ENCODE data around the gene ATRIP.

The ATRIP gene

DNA sequence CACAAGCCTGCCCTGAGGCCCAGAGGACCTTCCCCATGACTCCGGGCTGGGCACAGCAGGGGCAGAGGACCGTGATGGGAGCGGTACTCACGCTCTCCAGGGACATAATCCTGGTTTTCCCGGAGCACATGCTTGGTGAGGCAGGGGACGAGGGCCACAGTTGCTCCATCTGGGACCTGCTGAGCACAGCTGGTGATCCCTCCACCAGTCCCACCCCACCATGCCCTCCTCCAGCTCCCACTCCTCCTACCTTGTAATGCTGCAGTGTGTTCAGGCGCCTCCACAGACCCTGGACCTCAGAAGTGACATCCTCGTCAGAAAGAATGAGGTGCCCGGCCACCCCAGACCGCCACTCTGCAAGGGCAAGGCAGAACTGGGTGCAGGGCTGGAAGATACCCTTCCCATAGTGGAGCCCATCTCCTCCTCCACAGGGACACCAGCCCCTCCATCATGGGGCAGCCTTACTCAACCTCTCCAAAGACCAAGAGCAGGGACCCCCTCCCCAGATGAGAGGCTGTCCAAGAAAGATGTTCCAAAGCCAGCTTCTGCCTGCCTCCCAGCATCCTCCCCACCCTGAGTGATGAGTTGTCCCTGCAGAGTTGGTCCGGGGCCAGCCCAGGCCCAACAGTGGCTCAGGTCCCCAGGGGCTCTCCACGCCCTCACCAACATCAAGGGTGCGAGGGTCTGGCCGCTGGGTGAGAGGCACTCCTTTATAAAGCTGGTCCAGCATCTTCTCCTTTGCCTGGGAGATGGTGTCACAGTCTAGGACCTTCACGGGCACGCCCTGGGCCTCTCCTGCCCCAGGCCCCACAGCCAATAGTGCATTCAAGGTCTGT, 36.1 kb upstream of the ATRIP start:
- no peak for DNase-seq

DNA sequence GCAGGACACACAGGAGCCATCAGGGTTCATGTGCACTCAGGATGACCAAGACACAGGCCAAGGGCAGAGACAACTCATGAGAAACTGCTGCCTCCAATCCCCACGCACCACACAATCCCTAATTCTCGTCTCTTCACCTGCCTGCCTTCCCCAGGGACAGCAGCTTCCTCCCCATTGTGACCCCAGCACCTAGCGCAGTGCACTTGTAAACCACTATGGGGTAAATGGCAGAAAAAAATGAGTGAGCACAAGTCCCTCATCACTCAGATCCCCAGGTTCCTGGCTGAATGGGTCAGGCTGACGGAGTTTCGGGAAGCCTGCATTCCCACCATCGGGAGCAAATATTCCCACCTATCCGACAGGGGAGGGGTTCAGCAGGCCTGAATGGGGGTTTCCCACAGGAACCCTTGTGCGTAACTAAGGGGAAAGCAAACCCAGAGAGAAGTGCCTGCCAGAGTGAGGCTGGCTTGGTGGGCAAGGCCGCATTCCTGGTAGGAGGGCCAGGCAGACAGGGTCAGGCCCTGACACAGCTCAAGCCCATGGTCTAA, 35.4 kb upstream of the ATRIP start:
- DNase-seq: no peak

DNA sequence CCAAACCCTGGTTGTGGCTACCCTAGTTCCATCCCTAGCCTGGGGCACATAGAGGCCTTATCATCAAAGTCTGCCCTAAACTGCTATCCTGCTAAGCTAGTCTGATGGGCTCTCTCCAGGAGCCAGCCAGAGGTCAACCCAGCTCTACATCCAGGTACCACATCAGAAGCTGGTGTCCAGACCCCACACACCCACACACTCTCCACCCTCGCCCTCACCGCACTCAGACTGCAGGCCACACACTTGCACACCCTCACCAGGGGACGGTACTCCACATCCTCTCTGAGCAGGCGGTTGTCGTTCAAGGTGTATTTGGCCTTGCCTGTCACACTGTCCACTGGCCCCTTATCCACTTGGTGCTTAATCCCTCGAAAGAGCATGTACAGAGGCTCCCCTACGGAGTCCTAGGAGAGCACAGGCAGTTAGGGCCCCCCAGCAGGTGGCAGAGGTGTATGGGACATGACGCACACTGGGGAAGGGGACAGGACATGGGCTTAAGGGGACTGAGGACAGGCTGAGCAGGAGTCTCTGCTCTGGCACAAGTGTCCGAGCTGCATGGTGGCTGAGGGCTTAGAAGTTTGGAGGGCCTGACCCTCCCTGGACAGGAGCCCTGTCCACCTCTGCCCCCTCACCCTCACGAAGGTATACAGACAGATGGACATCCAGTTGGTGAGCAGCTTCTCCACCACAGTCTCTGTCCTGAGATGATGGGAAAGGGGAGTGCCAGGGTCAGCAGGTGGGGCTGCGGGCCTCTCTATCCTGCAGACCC, 34.7 kb upstream of the ATRIP start:
- no peak for DNase-seq

DNA sequence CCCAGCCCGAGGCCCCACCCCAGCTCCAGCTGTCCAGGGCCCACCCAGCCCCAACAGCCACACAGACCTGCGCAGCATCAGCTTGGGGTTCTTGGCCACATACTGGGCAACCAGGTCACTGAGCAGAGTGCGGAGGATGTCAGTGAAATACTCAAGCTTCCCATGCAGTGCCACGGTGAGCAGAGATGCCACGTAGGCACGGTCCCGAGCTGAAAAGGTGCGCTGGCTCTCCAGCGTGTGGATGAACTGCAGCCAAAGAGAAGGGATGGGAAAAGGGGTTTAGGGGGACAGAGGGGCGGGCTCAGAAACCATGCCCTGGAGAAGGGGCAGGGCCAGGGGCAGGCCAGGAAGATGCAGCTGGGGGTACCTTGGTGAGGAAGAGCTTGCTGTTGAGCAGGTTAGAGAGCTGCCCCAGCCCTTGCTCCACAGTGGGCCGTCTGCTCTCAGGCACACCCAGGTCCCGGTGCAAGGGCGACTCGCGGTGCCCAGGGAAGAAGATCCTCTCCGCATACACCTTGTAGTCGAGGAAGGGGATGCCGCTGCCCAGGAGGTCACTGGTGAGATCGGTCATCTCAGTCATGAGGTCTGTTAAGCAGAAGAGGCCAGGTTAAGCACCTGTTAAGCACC, 34.0 kb upstream of the ATRIP start:
- DNase-seq: no peak

DNA sequence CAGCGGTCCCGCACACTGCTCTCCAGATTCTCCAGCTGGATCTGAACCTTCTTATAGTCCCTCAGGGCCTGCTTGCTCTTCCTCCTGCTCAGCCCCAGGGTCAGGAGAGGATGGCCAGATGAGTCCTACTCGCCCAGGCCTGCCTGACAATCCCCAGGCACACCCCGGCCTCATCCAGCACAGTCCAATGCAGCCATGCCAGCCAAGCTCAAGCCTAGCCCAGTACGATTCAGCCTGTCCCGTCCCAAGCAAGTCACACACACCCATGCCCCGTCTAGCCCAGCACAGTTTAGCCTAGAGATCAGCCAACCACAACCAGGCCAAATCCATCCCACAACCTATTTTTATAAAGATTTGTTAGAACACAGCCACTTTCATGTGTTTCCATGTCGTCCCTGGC, 33.5 kb upstream of the ATRIP start:
- no peak for DNase-seq

DNA sequence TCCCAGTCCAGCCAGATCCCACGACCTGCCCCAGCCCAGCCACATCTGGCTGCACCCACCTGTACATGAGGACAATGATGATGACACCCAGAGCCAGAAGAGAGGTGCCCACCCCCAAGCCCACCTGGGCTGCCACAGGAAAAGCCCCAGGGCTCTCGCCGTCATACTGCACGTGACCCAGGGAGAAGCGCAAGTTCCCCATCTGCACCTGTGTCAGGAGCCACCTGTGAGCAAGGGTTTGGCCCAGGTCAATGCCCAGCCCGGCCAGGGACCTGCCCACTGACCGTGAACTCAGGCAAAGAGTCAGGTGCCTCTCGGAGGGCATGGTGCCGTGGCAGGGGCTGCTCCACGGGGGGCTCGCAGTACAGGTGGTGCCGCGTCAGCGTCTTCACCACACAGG, 32.9 kb upstream of the ATRIP start:
- no peak for DNase-seq

DNA sequence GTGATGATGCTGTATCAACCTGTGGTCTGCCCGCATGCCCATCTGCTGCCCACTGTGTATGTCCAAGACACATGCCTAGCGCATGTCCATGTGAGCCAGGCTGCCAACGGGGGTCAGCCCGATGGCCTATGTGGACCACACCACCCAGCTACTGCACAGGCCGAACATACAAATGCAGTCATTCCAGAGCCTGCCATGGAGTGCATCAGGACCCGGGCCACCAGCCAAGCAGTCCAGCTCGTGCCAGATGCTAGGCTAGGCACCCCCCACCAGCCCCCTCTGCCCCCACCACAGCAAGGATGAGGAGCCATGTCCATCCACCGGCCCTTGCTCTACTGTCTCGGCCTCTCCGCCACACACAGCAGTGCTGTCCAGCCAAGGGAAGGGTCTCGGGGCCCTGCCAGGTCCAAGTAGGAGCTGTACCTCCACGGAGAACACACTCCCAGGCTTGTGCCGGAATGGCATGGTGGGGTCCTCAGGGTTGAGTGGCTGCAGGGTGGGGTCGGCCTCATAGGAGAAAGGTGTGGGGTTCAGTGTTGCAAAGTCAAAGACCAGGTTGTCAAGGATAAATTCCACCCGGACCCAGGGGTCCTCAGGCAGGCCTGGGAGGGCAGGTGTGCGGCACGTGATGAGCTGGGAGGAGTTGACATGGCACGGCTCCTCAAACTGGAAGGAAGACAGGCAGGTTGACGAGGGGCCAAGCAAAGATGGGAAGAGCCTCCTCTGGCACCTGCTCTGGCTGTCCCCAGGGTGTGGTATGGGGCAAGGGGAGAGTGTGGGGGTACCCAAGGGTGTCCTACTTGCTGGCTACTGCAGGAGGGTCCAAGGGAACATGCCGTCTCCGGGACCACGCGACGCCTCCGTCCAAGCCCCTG, 31.9 kb upstream of the ATRIP start:
- no peak for DNase-seq

DNA sequence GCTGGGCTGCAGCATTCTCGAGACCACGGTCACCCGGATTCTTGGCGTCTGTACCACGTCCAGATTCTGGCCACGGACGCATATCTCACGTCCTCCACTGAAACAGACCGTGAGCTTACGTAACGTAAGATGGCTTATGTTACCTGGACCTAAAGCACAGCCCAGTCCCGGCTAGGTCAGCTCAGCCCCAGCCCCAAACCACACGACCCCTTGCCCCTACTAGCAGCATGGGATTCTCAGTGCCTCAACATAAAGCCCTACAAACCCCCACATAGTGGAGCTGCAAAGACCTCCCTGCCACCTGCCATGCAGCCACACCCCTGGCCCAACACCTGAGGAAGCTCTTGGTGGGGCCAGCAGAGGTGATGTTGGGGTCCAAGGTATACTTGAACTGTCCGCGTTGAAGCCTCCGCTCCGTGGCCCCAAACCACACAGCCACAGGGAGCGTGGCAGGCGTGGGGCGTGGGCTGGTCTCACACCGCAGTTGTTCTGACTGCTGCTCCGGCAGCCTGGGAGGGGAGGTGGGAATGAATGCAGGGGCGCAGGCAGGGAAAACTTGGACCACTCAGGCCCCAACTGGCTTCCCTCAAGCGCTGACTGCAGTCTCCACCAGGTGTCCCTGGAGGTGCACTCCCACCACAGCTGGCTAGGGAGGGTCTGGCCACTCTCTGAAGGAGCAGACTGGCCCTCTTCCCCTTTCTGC, 31.1 kb upstream of the ATRIP start:
- DNase-seq: no peak

DNA sequence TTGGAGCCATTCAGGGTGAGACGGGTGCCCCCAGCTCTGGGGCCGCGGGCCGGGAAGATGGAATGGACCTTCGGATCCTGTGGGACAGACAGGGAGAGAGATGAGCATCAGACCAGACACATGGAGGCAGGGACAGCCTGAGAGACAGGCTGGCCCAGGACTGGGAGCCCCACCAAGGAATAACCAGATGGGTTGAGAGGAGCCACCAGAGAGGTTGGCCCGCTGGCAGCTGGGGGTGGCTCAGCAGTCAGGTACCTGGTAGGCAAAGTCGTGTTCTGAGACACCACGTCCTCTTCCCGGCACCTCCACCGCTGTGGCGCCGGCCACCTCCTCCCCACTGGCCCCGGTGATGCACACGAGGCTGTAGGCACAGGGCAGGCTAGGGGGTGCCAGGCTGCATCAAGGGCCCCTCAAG, 30.4 kb upstream of the ATRIP start:
- DNase-seq: no peak

DNA sequence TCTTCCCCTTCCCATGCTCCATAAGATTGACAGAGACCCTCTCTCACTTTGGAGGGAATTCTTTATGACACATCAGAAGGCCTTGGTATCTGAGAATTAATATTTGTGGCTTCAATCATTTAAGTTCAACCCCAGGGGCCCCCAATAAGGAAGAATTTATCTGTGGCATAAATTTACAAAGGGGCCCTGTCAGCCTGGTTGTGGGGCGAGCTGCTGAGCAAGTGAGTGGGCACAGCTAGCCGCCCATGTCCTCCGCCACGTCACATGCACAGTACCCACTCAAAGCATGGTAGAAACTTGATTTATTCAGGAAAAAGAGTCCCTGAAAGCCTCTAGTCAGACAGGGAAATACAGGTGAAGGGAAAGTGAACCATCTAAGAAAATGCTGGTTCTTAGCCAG, 30.0 kb upstream of the ATRIP start:
- no peak for DNase-seq

DNA sequence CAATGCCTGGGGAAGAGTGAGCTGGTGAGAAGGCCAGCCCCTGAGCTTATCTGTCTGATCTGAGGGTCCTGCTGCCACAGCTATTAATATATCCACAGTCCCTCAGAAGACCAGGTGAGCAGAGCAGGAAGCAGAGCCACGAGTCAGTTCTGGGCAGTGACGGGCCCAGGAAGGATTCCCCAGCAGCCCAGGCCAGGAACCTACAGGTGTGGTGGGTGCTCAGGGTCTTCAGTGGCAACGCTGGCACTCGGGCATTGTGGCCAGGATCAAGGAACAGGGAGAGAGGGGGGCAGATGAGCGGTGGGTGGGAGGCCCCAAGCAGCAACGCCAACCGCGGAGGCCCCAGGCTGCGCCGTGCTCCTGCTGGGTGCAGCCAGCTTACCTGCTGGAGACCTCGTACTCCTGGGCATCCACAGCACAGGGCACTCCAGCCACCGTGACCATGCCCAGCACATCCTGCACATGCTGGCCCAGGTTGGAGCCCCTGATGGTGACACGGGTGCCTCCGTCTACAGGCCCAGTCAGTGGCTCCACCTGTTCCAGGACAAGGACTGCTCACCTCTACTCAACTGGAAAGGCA, 28.9 kb upstream of the ATRIP start:
- no peak for DNase-seq

DNA sequence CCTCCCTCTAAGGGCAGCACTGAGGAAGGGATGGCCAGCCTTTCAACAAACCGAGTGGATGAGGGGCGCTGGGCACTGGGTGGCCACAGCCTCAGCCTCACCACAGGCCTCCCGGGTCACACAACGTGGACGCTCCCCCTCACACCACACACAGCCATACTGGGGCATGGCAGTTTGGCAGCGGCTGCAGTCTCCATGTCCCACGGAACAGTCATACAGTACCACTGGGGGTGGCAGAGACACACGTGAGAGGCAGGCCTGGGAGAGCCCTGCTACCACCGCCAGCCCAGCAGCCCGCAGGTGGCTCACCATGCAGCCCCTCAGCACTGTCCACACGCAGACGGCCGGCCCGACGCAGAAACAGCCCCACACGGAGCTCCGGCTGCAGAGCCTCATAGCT, 28.4 kb upstream of the ATRIP start:
- no peak for DNase-seq

DNA sequence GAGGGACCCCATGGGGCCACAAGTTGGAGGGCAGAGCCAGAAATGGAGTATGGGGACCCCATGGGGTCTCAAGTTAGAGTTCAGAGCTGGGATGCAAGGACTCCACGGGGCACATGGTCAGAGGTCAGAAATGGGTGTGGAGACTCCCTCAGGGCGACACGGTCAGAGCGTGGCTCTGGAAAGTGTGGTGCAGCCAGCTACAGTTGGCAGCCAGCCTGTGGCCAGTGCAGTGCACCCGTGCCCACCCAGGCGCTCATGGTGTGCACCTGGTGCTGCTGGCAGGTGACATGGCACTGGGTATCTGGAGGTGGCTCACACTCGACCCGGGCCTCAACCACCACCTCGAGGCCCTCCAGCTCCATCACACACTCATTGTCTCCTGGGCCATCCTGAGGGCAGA, 27.9 kb upstream of the ATRIP start:
- DNase-seq: no peak

DNA sequence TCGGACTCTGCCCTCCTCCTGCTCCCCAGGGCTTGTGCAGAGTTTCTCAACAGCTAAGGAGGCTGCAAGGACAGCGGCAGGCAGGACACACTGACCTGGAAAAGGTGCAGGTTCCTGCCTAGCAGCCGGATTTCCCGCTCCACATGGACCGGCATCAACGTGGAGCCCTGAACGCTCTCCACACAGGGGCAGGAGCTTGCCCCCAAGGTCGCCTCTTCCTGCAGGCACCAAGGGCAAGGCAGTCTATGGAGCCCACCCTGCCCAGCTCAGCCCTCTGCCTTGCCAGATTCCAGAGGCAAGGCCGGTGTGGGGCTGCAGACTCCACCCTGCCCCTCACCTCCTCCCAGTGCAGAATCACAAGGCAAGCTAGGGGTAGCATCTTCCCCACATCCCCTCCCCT, 27.4 kb upstream of the ATRIP start:
- no peak for DNase-seq

DNA sequence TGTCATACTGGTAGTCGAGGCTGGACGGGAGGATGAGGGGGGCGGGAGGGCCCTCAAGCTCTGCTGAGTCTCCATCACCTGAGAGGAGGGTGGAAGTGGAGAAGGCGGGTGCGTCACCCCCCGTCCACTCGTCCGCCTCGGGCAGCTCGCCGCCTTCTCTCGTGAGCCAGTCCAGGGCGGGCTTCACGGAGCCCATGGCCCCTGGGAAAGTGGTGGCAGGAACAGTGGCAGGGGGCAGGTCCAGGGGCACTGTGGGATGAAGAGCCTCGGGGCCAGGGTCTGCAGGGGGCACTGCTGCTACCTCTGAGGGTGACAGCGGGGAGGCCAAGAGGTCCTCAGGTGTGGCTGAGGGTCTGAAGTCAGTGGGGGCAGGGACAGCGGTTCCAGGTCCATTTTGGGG, 26.9 kb upstream of the ATRIP start:
- no peak for DNase-seq

DNA sequence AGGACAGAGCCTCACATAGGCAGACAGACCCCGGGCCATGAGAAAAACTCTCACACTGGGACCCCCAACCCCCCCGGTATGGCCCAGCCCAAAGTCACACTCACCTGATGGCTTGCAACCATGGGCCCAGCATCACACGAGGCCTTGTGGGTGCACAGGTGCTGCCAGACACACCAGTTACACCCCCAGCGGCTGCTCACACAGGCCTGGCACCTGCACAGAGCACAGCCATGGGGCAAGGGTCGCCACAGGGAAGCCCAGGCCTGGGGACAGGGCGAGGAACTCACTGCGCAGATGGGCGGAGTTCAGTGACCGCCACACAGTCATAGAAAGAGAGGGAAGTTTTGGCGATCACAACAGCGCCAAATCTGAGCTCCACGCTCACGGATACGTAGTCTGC, 26.0 kb upstream of the ATRIP start:
- no peak for DNase-seq

DNA sequence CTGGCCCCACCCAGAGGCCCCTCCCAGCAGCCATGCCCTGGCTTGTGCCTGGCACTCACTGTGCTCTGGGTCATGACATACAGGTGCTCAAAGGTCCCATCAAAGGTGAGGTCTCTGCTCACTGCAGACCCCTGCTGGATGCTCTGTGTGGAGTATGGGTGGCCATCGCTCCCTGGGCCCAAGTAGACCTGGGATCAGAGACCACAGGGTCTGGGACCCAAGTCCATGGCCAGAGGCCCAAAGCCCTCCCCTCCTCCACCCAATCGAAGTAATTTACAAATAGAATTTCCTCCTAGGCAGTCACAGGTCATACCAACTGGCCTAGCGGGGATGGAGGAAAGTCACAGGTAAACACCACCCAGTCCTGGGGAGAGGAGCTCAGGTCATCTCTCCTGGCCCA, 24.3 kb upstream of the ATRIP start:
- DNase-seq: no peak

DNA sequence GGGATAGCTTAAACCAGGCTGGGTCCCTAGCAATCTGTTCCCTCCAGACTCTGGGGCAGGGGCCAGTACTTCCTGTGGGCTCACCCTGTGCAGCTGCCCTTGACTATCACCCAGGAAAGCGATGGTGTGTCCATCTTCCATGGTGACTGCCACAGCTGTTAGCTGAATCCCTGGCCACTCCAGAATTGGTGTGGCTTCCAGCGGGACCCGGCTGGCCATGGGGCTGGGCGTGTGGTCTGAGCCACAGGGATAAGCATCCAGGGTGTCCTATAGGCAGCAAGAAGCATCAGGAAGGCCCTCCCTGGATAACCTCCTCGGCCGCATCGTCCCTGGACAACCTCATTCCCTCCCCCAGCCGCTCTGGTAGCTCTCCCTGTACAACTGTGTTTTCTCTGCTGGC, 23.9 kb upstream of the ATRIP start:
- DNase-seq: no peak

DNA sequence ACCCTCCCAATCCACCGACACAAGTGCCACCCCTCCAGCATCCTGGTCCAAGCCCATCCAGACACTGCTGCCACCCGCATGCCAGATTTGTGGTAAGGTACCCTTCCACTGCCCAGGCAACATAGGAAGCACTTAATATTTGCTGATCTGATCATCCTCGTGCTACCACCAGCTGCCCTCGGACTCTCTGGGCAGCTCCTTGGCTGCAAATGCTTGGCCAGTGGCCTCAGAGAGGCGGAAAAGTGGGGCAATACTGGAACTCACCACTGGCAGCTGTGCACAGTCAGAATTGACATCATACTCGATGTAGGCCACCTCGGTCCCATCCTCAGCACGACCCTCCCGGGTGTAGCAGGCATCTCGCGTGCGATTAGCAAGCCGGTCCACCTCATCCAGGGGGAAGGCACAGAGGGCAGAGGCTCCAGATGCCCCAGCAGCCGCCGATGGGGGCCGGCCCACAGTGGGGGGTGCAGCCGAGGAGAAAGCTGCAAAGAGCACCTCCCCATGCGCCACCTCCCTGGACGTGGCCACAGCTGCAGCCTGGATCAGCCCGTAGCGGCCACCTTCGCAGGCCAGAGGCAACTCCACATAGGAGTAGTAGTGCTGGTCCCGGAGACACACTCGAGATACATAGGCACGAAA, 23.2 kb upstream of the ATRIP start:
- no peak for DNase-seq

DNA sequence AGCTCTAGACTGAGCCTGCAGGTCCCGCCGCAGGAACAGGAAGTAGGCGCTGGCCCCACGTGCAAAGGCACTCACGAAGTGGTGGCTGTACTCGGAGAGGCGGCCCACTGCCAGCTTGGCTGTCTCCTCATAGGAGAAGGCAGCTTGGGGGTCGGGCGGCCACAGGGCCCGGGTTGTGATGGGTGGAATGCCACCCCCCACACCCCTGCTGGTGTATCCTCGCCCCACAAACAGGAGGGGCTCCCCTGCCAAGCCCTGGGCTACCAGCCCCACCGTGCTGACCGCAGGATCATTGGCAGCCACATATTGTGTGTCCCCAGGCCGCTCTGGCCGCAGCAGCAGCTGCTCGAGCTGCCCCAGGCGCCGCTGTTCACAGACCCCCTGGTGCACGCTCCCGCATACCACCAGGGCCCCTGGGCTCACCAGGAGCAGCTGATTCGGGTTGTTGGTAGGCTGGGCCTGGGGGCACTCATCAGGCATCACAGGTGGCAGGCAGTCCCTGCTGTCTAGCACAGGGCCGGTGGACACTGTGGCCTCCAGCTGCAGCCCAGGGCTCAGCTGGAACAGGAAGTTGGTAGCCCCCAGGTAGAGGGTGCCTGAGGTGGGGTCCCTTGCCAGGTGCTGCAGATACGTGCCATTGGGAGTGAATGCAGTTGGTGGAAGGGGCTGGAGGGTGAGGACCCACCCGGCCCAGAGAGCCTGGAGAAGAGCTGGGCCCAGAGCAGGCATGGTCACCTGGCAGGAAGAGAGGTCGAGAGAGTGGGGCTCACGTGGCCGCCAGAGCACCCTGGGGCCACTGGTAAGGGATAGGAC, 22.4 kb upstream of the ATRIP start:
- no peak for DNase-seq
